ENCODE data around the gene TFF1.

The TFF1 gene

GRCh38 chr21:42397746-42398394 lies 31.5 kb upstream of the TFF1 start:
- no peak for DNase-seq

GRCh38 chr21:42396799-42397745 lies 30.7 kb upstream of the TFF1 start:
- DNase-seq: peak; percentile 82 to 83

- DNase-seq: peak; percentile 94 to 95
These were observed 29.7 kb upstream of the TFF1 start, which contains the start of gene TMPRSS3 for GRCh38 chr21:42395905-42396651. TMPRSS3 (minus strand) TSS chr21:42396052; CDS start chr21:42395417, 635 bp downstream.

GRCh38 chr21:42395302-42395701 lies 29.0 kb upstream of the TFF1 start:
- DNase-seq: peak; percentile 56 to 61

- DNase-seq: peak; percentile 27 to 73
These were observed 27.2 kb upstream of the TFF1 start for GRCh38 chr21:42393443-42393950.

GRCh38 chr21:42392731-42393442 lies 26.6 kb upstream of the TFF1 start:
- no peak for DNase-seq

GRCh38 chr21:42391297-42391696 lies 25.0 kb upstream of the TFF1 start:
- no peak for DNase-seq

GRCh38 chr21:42390696-42391095 lies 24.4 kb upstream of the TFF1 start:
- DNase-seq: no peak

GRCh38 chr21:42390193-42390592 lies 23.9 kb upstream of the TFF1 start:
- DNase-seq: no peak

GRCh38 chr21:42389449-42389835 lies 23.1 kb upstream of the TFF1 start:
- peak; percentile 62 to 87 for DNase-seq

GRCh38 chr21:42388740-42389448 lies 22.6 kb upstream of the TFF1 start:
- DNase-seq: peak in 1 of 2 experiments; percentile 57

GRCh38 chr21:42387843-42388340 lies 21.6 kb upstream of the TFF1 start:
- DNase-seq: no peak

GRCh38 chr21:42387164-42387563 lies 20.8 kb upstream of the TFF1 start:
- no peak for DNase-seq

- no peak for DNase-seq
These were observed 19.8 kb upstream of the TFF1 start for GRCh38 chr21:42386034-42386591.

GRCh38 chr21:42385619-42386018 lies 19.3 kb upstream of the TFF1 start:
- DNase-seq: no peak

GRCh38 chr21:42384989-42385388 lies 18.7 kb upstream of the TFF1 start:
- DNase-seq: peak in 1 of 2 experiments; percentile 36

GRCh38 chr21:42384156-42384945 lies 18.0 kb upstream of the TFF1 start:
- DNase-seq: no peak

GRCh38 chr21:42383331-42383730 lies 17.0 kb upstream of the TFF1 start:
- DNase-seq: no peak

- no peak for DNase-seq
These were observed 16.6 kb upstream of the TFF1 start for GRCh38 chr21:42382915-42383314.

GRCh38 chr21:42381347-42381984 lies 15.1 kb upstream of the TFF1 start:
- peak; percentile 74 to 89 for DNase-seq
